HG03066 (cell line): ENCODE results near the gene LIFR.
"Not testable (repeated sequence)": the region's sequence is repeated elsewhere in the genome, so short reads cannot be mapped to it uniquely, and the experiment has no call there.

Source experiments
- ATAC-seq: cut with Tn5 transposase; IDR thresholded peaks from one replicate; pipeline ENCODE4 v1.9.1; 2021; ENCODE audit warnings: low read depth; ENCODE audit not compliant: unreplicated experiment

The LIFR gene

DNA sequence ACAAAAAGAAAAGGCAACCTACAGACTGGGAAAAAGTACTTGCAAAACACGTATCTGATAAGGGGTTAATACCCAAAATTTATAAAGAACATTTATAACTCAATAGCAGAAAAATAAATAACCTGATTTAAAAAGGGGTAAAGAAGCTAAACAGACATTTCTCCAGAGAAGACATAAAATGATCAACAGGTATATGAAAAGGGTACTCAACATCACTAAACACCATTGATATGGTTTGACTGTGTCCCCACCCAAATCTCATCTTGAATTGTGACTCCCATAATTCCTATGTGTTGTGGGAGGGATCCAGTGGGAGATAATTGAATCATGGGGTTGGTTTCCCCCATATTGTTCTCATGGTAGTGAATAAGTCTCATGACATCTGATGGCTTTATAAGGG, 27.1 kb upstream of the LIFR start:
- no peak for ATAC-seq

DNA sequence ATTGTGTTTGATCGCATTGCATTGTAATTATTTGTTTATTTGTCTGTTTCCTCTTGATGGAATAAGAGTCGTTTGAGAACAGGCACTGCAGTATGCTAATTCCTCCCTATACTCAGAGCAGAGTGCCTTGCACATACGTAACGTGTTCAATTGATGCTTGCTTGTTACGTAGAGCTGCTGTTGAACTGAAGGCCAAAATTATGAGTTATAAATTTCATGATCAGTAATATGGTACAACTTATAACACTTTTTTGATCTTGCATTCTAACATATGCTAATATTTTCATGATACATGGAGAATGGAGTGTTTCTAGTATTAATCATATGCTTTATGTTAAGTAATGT, 26.5 kb upstream of the LIFR start:
- ATAC-seq = no peak

DNA sequence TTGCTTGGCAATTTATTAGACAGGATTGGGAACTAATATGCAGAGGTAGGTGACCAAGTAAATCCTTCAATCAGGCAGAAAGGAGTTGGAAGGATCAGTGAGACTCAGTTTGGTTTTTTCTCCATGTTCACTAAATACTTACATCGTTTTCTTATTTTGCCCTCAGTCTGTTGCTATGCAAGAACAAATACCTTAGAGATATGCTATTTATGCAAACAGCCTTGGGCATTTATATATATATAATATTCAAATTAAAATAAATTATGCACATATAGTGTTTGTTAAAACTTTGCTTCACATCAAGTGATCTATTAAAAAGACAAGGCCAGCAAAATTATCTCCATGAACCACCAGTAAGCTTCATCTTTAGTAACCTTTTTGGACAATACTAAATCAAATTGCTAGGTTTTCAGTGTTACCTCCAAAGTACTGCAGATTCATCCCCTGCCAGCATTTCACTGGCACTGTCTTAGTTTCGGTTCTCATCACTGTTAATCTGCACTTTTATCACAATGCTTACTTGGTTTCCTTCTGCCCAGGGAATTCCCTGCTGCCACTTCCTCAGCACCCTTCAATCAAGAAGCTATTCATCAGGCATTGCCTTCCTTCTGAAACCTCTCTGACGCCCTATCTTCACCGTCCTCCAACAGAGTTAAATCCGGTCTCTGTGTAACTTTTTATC, 26.0 kb upstream of the LIFR start:
- ATAC-seq = no peak

DNA sequence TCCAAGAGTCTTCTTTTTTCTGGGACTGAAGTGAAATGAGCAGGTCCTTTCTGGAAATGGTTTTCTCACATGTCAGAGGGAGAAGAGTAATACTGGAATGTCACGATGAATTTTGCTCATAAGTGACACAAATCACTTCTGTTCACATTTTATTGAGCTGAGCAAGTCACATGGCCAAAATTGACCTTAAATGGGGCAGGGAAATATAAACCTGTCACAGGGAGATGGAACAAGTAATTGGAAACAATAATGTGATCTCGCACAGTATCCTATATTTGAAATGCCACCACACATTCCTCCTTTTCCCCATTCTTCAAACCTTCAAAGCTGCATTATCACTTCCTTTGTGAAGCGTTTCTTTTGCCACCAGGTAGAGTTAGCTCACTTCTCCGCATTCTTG, 25.2 kb upstream of the LIFR start:
- ATAC-seq = no peak

DNA sequence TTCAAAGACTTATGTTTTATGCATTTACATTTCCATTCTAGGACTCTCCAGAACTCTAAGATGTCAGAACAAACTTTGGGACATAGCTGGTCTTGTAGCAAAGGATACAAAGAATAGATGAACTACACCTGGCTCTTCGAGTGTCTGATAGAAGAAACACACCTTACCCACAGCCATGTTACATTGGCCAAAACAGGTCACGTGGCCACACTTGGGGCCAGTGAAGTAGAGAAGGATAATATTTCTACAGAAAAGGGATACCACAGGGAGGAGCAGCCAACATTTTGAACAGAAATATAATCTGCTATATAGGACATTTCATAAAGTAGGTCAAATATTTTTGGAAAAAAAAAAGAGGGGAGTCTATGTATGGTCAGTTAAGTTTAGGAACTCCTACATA, 22.7 kb upstream of the LIFR start:
- ATAC-seq = no peak

DNA sequence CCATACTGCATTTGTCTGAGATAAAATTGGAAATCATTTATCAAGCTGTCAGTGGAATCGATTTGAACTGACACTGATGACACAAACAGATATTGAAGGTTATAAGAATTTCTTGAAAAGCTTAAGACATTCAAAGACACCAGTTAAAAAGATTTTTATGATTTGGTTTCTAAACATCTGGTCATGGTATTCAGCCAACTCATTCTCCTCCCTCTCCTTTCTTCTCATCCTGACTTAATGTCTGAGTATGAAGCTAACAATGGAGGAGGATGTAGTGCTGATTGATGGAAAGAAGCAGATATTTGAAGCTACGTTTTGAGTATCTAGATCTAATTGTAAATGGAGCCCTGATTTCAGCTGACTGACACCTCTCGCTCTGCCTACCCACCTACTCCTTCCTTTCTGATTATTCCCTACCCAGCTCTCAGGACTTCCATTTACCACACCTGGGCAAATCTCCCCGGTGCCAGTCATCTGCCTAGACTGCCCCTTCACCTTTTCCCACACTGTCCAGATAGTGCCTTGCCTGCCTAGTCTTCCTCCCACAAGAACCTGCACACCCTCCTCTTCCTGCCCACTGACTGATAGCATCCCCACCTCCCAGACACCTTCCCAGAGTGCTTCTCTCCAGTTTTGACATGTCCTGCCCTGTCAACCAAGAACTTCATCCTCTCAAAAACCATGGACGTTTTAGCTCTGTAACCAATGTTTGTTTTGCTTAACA, 20.7 kb upstream of the LIFR start:
- ATAC-seq = no peak

DNA sequence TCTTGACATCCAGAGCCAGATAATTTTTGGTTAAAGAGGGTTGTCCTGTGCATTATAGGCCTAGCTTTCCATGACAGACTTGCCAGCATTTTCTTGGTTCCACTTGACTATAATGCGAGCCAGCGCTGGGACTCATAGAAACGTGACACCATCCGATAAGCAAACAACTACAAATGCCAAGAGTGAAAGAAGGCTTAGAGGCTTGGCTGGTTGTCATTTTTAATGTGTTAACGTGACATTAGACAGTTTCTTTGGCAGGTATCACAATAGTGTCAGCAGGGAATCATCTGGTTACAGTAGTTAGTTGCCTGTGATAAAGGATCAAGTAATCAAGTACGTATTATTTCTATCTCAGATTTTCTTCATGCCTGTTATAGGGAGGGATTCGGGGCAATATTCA, 20.0 kb upstream of the LIFR start:
- ATAC-seq = no peak

DNA sequence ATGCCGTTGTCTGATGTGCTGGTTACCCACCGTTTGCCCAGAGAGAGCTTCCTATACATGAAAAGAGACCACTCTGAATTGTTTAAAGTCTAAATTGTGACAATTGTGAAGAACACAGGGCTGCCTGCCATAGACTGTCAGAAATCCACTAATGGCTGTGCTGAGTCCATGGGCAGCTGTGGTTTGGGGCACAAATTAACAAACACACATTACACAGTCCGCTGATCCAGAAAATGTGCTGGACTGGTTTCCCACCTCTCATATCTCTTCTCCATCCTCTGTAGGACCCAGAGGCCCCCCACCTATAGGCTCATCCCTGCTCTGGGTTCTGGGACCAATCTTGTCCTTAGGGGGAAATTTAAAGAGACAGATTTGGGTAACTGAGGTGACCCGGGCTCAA, 19.0 kb upstream of the LIFR start:
- no peak for ATAC-seq

DNA sequence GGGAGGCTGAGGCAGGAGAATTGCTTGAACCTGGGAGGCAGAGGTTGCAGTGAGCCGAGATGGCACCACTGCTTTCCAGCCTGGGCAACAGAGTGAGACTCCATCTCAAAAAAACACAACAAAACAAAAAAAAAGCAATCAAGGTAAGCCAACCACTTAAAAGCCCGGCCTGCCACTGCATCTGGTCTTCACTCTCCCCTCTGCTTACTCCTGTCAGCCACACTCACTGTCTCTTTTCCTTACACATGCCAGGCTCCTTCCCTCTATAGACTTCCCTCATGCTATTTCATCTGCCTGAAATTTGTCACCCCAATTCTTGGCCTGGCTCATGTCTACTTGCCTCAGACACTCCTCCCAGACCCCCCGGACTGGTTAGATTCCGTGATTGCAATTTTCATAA, 17.6 kb upstream of the LIFR start:
- no peak for ATAC-seq

DNA sequence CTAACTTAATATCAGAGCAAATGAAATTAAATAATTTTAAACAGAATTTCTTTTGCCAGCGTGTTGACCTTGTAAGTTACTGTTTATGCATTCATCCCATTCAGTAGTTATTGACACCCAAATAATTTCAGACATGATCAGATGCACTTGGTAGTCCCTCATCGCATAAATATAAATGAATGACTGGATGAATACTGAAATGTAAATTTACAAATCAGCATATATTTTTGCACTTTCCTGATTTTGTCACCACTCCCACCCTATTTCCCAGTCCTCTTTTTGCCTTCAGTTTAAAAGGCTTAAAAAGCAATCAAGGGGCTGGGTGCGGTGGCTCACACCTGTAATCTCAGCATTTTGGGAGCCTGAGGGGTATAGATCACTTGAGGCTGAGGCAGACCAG, 17.1 kb upstream of the LIFR start:
- ATAC-seq = no peak

DNA sequence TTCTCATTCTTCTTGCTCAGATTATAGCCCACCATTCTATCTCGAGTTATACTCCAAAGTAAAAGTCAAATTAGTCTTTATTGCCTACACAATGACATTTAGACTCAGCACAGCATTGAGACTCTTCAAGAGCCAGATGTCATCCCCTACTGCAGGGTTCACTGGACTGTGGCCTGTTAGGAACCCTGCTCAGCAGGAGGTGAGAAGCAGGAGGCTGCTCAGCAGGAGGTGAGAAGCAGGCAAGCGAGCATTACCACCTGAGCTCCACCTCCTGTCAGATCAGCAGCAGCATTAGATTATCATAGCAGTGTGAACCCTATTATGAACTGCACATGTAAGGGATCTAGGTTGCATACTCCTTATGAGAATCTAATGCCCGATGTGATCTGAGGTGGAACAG, 12.7 kb upstream of the LIFR start:
- ATAC-seq = no peak

DNA sequence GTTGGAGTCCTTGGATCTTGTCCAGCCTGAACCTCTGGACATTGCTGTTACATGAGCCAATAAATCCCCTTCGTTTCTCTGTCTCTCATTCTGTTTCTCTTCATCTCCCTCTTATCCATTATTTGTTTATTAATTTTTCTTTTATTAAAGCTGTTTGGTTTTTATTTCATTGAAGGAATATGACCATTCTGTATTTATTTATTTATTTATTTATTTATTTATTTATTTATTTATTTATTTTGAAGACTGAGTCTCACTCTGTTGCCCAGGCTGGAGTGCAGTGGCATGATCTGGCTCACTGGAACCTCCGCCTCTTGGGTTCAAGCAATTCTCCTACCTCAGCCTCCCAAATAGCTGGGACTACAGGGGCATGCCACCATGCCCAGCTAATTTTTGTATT, 10.9 kb upstream of the LIFR start:
- ATAC-seq = not testable (repeated sequence)

DNA sequence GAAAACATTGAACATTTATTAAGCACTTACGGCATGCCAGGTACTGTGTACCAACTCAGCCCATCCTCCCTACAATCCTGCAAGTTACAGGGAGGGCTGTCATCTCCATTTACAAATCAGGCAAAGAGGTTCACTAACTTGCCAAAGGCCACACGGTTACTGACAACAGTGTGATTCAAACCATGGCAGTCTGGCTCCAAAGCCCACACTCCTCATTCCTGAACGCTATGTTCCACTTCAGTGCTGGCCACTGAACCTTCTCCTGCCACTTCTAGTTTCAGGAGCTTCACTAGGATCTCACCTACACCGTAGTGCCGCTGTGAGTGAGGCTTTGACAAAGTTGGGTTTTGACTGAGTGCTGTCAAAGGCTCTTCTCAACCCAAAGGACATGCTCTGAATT, 7.2 kb upstream of the LIFR start:
- ATAC-seq = no peak

DNA sequence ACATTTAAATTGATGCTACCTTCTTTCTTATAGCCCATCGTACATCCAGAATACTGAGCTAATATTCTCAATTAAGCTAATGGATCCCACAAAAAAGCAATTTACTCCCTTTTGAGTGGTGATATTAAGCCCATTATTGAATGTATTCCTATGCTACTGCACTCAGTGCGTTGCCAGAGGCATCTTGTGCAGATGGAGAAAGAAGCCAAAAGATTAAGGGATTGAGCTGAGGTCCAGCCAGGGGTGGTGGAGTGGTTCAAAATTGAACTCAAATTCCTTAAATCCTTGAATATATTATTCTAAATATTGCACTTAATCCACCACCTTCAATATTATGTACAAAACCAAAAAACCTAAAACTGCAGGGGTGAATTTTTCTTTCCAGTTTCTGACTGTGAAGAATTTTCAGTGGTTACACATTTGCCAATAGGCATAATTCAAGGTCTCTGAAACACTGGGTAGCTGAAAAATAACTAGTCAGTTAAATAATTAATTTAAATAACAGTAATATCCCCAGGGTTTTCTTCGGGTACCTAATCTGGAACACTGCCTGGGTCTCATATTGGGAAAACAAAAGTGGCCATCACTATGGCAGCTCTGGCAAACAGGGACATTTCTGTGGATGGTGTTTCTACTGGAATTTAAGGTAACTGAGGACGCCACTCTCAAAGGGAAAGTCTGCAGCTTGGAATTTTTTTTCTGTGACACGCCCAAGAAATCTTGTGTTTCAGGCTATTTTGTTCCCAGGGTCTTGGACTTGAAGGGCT, 6.2 kb upstream of the LIFR start:
- ATAC-seq = no peak

DNA sequence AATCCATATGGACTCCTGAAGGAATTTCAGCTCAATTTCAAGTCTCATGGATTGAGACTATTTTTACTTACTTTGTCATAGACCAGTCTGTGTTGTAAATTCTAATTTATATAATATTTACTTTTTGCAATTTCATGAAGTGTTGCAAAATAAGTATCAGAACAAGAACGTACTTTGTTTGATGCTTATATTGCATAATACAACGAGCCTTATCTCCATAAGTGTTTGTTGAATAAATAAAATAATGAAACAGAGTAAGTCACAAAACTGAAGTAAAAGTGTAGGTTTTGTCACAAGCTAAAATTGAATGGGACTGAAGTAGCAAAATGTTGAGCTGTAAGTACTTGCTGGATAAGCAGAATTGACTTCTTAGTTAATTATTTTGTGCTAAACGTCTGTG, 3.0 kb upstream of the LIFR start:
- no peak for ATAC-seq

DNA sequence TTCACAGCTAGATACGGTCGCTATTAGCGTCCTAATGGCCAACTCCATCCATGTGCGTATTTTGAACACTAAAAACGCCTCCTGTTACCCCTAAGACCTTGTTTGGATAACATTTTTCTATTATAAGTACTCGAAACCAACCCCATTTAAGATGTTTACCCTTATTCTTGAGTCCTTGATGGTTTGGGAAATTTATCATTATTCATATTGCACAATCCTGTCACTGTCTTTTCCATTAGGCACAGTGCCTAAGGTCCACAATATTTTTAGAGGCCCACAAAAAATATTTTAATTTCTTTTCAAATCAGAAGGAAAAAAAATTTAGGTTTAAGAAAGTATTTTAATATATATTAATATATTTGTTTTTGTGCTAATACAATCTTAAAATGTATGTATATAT, 1.3 kb upstream of the LIFR start:
- ATAC-seq = no peak

DNA sequence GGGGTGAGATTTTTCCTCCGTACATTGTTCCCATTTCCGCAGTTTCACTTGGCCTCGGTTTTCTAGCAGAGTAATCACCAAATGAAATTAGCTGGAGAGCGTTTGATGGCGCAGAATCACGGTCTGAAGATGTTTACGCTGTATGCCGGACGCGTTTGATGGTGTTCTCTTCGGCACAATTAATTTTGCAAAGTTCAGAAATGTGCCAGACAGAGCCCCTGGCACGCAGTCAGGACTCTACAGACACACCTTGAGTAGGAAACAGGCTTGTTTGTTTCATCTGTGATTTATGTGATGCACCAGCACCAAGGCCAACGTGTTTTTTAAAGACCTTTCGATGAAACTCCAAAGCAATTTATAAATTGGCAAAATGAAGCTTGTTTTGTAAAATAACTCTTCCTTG, 863 bp upstream of the LIFR start:
- ATAC-seq = no peak

DNA sequence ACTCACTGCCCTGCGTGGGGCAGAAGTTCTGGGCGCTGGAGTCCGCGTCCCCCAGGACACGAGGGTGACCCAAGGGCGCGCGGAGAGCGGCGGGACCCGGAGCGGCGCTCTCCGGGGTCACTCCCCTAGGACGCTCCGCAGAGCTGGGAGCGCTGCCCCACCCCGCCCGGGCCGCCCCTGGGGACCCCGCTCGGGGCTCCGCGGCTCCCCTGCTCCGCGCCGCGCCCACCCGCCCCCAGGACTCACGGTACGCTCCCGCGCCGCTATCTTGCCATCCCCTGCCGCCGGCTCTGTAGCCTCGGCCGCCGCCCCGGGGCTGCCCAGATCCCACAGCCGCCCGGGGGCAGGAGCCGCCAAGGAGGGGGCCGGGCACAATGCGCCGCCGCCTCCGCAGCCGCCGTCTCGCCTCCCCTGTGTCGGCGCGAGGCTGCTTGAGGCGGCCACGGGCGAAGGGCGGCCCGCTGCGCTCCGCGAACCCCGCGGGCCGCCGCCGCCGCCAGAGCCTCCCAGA, 303 bp downstream of the LIFR start:
- ATAC-seq = no peak

DNA sequence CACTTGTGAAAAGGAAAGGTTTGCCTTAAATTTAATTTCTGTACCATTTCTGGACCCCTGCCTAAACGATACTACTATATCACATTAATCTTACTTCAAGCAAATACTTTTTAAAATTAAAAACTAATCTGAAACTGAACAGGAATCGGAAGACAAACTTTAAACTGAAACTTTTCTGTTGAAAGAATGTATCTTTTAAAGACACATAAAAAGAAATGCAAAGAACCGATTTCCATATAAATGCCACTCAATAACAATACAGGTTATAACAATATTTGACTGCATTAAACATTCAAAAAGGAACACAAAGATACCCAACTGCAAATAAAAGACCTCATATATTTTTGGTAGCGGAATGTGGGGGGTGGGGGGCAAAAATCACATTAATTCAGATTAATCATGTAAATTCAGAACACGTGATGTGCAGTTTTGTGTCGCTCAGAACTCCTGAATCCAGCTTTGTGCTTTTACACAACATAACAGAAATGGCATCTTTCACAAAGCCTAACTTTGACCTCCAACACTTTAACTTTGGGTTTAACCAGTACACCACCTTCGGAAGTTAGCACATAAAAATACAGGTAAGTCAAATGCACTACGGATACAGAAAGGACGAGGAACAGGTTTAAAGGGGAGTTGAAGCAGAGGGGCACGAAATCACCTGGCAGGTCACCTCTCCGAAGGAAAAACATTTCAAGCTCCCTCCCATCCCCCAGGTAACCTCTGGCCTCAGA, 925 bp downstream of the LIFR start:
- no peak for ATAC-seq

DNA sequence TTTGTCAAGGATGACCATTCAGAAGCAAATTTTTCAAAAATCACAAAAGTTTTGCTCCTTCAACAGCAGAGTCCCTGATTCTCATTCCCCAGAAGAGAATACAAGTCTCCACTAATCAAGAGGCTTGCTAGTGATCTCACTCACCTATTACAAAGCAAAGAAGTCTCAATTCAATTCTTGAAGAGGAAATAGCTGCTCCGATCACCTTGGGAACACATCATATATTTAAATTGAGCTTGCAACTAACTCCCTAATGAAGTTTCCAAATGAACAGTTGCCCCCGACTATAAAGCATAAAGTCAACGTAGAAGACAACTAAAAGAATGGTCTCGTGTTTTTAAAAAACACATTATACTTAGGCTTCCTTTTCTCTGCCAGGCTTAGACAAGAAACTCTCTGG, 1.6 kb downstream of the LIFR start:
- no peak for ATAC-seq

DNA sequence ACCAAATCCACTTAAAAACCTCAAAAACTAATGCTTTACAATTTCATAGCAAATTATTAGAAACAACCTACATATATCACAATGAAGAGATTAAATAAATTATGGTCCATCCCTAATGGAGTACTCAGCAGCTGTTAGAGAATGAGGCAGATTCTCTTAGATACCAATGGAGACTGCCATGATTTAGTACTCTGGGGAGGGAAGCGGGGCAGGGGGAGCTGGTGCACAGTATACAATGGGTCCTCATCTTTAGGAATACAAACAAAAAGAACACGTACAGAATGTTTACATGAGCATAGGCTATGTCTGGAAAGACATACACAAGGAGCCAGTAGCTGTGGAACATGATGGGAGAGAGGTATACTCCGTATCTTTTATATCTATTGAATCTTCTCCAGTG, 2.0 kb downstream of the LIFR start:
- no peak for ATAC-seq
